Cerebellar cortex (tissue), 1 donor: ENCODE results near the gene LAPTM5.

ENCODE experiments used
- DNase-seq: peaks from one replicate; pipeline ENCODE4 v3.0.0-alpha.2; 2015; ENCODE audit warnings: low spot score

LAPTM5 gene

GRCh38 chr1:30742300-30742962, 15.1 kb downstream of the LAPTM5 start:
- no peak for DNase-seq

- DNase-seq: no peak
Measured at GRCh38 chr1:30741239-30741894, 16.2 kb downstream of the LAPTM5 start.

- no peak for DNase-seq
Measured at GRCh38 chr1:30740251-30741238, 17.0 kb downstream of the LAPTM5 start.

- DNase-seq: no peak
Measured at GRCh38 chr1:30739601-30740000, 18.0 kb downstream of the LAPTM5 start.

GRCh38 chr1:30738715-30739559, 18.6 kb downstream of the LAPTM5 start:
- no peak for DNase-seq

GRCh38 chr1:30738040-30738714, 19.4 kb downstream of the LAPTM5 start:
- no peak for DNase-seq

GRCh38 chr1:30737357-30738039, 20.1 kb downstream of the LAPTM5 start:
- DNase-seq: no peak

GRCh38 chr1:30735668-30736498, 21.7 kb downstream of the LAPTM5 start:
- DNase-seq: no peak

GRCh38 chr1:30735124-30735523, 22.4 kb downstream of the LAPTM5 start:
- DNase-seq: no peak

GRCh38 chr1:30734580-30734979, 23.0 kb downstream of the LAPTM5 start:
- no peak for DNase-seq

- DNase-seq: no peak
Measured at GRCh38 chr1:30734106-30734505, 23.5 kb downstream of the LAPTM5 start.

- DNase-seq: no peak
Measured at GRCh38 chr1:30733493-30733892, 24.1 kb downstream of the LAPTM5 start.

GRCh38 chr1:30732277-30732996, 25.1 kb downstream of the LAPTM5 start:
- DNase-seq: no peak

GRCh38 chr1:30731806-30732276, 25.7 kb downstream of the LAPTM5 start:
- DNase-seq: no peak

- DNase-seq: no peak
Measured at GRCh38 chr1:30731109-30731805, 26.3 kb downstream of the LAPTM5 start.

GRCh38 chr1:30730346-30731108, 27.0 kb downstream of the LAPTM5 start:
- no peak for DNase-seq

GRCh38 chr1:30729901-30730300, 27.7 kb downstream of the LAPTM5 start:
- DNase-seq: no peak
